GM19328 (cell line): ENCODE measurements around the gene MACROD2.
"Not testable (repeated sequence)": the region's sequence is repeated elsewhere in the genome, so short reads cannot be mapped to it uniquely, and the experiment has no call there.

Experiments used
- ATAC-seq: cut with Tn5 transposase; IDR thresholded peaks from one replicate; pipeline ENCODE4 v1.9.1; 2021; ENCODE audit warnings: mild to moderate bottlenecking, moderate library complexity; ENCODE audit not compliant: unreplicated experiment

The MACROD2 gene

DNA sequence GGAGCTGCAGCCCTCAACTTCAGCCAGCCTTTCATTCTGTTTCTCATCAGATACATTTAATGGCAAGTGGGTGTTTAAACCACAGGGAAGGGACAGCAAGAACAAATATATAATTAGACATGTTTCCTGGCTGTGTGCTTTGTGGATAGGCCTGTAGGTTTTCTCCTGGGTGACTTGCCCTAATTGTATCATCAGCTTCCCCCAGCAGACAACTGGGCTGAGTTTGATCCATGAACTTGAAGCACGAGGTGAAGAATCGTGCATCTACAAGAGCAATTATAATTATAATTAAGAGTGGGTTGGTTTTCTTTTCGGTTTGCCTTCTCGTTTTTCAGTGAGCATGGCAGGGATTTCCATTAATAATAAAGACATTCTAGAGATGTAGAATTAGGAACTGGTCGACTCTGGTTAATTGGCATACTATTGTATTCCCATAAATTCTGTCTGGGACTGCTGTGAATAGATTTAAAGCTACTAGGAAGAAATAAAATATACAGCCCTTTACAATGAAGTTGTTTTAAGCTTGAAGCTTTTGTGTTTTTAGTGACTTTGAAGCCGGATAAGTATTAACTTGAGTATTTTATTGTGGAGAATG is 1525.7 kb downstream of the MACROD2 start:
- ATAC-seq, result no peak

DNA sequence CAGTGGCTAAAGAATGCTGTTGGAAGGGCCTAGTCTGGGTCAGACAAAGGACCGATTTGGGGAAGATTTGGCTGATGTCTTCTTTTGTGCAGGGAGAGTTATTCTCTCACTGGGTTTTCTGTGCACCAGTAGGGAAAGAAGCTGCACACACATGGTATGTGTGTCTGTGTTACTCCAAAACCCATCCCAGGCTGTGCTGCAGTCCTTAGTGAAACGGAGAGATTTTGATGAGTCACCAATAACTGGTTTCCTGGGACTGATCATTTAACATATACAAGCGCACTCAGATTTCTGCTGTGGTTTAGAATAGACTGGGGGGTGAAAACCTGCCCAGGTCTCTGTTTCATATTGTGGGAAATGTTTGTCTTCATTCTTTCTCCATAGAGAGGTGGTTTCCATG is 1528.1 kb downstream of the MACROD2 start:
- ATAC-seq, result no peak

- ATAC-seq, result no peak
Measured at GRCh38 chr20:15528391-15529111, 1533.2 kb downstream of the MACROD2 start.

DNA sequence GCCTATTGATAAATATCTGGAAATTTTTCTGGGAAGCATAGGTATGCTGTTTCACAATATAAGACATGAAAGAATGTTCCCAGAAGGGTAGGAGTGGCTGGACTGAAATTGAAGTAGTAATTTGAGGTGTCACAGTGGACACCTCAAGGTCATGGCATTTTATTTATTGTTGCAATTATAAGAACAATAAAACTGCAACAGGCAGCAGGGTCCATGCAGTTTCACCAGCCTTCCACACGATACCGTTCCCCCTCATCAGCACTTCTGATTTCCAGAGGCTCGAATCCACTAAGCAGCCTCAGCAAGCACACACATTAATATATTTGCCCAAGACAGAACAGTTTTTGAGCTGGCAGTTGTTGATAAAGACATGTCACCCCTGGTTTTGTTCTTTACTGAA is 1540.5 kb downstream of the MACROD2 start:
- no peak for ATAC-seq

DNA sequence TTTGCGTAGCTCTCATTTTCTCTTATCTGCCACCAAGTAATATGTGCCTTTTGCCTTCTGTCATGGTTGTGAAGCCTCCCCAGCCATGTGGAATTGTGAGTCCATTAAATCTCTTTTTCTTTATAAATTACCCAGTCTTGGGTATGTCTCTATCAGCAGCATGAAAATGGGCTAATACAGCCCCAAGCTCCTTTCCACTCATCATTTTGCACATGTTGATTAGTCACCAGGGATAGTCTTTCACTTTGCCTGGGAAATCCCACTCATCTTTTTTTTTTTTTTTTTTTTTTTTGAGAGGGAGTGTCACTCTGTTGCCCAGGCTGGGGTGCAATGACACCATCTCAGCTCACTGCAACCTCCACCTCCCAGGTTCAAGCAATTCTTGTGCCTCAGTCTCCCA is 1541.9 kb downstream of the MACROD2 start:
- ATAC-seq, result not testable (repeated sequence)

DNA sequence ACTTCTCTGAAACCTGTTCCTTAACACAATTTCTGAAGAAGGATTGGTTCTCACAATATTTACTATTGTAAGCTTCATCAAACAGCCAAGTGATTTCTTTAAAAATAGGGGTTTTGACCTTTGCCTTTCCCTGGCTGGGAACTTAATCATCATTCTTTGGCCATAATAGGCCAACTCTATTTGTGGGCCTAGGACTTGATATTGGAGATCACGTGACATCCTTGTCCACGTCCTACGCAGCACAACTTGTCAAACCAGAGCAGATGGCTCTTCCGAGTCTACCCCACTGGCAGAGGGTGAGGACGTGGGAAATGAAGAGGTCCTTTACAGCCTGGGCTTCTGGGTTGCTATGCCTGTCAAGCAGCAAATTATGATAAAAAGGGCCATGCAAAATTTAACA is 1547.3 kb downstream of the MACROD2 start:
- ATAC-seq, result no peak

DNA sequence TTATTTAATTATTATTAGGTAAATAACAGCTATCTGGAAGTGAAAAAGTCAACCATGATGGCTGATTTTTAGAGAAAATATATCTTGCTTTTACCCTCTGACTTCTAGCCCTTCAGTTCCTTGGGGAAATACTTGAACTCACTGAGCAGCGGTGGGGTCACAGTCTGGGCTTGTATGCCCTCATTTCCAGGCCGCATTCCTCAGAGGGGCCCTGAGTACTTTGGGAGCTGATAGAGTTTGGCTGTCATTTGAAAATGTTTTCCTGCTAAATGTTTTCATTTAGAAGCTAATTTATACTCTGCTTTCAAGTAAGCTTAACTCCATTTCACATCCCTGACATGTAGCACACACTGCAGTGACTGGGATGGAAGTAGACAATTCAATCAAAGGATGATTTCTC is 1549.4 kb downstream of the MACROD2 start:
- ATAC-seq, result no peak

GRCh38 chr20:15546525-15547023 is 1551.3 kb downstream of the MACROD2 start:
- ATAC-seq, result no peak

- ATAC-seq, result no peak
Measured at GRCh38 chr20:15547119-15547518, 1551.8 kb downstream of the MACROD2 start.

- no peak for ATAC-seq
Measured at GRCh38 chr20:15550116-15550870, 1555.0 kb downstream of the MACROD2 start.

DNA sequence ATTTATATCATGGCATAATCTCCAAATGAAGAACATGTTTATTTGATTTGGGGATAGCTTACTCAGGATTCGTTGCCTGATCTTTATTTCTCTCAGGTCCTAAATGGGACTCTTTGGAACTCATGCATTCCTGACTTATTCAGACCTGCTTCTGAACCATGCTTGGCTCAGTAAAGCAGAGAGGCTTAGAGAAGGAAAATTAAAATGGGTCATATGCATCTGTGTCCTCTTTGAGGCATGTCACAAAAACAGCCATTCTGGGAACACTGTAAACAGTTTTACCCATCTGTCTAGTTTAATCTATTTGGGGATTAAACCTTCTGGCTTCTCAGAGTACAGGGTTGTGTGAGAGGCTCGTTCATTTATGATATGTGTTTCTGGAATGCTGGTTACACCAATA is 1560.6 kb downstream of the MACROD2 start:
- ATAC-seq, result no peak

DNA sequence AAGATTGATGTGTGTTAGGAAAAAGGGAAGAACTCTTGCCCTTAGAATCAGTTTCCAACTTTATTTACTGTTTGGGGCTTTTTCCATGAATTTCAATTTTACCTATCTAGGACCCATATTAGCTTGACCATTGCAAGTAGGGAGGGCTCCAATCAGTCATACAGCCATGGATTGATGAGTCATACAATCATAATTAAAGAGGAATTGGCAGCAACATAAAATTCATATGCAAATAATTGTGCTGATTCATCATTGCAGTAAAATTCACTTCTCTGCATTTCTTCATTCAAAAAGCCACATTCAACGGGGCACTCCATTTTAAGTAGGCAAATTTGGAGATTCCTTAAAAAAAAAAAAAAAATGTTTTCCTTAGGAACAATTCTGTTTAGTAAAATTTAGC is 1561.6 kb downstream of the MACROD2 start:
- ATAC-seq, result no peak

DNA sequence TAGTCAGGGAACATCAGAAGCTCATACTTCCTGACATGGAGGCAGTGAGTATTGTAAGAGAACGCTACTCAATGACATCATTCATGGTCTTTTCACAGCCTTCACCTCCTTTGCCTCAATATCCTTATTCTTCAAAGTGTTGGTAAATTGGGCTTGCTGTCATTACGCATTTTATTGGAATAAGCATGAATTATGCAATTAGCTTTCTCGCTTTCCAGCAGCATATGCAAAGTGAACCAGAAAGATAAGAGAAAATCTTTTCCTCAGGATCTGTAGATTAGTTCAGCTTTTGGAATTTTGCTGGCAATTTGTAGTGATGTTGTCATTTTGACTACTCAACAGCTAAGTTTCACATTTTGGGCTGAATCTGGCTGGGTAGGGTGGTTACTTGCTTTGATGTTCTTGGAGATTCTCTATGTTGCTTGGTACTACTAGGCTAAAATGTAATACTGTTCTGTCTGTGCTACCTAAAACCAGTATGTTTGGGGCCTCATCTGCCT is 1565.8 kb downstream of the MACROD2 start:
- no peak for ATAC-seq

DNA sequence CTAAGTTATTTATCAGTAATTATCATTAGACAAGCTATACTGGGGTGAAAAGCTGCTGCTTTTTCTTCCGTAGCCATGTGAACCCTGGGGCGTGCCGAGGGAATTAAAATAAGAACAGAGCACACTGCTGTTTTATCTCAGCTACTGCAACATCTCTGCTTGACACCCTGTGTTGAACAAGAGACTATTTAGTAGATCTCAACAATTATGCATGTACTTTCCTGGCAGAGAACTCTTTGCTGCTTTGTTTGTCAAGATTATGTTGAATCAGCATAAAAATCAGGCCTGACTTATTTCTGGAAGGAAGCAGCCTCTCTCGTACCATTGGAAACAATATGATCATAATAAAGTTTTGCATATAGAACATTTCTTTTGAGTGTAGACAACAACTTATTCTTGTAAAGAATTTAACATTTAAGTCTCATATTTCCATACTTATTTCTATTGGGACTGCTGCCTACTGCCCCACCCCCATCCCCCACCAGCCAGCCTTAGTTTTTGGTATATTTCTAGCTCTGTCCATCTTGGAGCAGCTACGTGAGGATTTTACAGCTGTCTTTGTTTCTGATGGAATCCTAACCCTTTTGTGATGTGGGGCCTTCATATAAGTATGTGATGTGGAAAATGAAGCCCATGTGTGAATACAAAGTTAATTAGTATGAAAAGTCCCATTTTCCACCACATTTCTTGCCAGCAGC is 1566.5 kb downstream of the MACROD2 start:
- no peak for ATAC-seq

GRCh38 chr20:15563836-15564235 is 1568.5 kb downstream of the MACROD2 start:
- no peak for ATAC-seq

DNA sequence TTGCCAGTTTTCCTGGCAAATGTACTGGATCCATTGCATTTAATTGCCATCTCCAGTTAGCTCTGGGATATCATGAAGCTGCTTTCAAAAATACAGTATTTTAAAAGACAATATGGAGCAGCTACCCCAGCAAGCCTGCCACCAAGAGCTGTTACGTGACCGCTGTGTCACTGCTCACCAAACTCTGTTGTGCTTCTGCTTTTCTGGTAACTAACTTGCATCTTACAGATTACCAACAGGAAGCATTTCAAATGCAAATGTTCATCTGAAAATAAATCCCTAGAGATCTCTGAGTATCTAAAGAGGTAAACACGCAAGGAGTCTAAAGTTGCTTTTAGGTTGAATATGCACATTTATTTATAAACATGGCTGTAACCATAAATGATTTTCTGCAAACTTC is 1569.7 kb downstream of the MACROD2 start:
- ATAC-seq, result peak; percentile 68

- no peak for ATAC-seq
Measured at GRCh38 chr20:15565786-15566185, 1570.5 kb downstream of the MACROD2 start.

DNA sequence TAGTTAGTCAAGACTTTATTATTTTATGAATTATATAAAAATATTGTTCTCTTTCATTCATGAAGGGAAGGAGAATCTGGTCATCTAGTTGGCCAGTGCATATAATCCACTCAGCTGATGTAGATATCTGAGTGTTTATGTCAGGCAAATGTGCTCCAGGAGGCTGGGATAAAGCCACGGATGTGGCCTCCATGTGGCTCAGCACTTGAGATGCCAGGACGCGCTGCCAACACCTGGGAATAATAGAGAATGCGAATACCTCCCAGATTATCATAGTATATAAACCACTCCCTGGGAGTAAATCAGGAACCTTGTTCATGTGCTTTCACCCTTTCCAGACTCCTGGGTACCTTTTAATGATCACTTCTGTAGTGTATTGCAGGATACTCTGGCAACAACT is 1571.9 kb downstream of the MACROD2 start:
- ATAC-seq, result no peak

DNA sequence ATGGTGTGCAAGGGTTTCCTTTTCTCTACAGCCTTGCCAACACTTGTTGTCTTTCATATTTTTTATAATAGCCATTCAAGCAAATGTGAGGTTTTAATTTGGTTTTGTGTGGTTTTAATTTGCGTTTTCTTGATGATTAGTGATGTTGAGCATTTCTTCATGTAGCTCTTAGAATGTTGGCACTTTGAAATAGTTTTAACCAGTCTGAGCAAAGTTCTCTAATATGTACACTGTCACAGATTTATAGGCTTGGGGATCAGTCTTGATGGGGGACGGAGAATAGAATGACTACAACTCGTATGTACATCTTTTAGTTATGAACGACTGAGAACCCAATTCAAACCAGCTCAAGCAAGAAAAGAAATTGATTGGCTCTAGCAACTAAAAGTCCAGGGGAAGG is 1574.8 kb downstream of the MACROD2 start:
- no peak for ATAC-seq

- no peak for ATAC-seq
Measured at GRCh38 chr20:15571056-15571455, 1575.7 kb downstream of the MACROD2 start.

- ATAC-seq, result no peak
Measured at GRCh38 chr20:15575255-15575654, 1579.9 kb downstream of the MACROD2 start.
